ENCODE results near the gene ZFYVE9. TPM values are rescaled to one million over a fixed set of nuclear protein-coding genes. Genes with fewer than 3 reads are reported as not detected.
"Not testable (repeated sequence)": the region's sequence is repeated elsewhere in the genome, so short reads cannot be mapped to it uniquely, and the experiment has no call there.

Gene ZFYVE9
- total RNA-seq, 1 experiment from 2014 or later: 19.6 TPM

DNA sequence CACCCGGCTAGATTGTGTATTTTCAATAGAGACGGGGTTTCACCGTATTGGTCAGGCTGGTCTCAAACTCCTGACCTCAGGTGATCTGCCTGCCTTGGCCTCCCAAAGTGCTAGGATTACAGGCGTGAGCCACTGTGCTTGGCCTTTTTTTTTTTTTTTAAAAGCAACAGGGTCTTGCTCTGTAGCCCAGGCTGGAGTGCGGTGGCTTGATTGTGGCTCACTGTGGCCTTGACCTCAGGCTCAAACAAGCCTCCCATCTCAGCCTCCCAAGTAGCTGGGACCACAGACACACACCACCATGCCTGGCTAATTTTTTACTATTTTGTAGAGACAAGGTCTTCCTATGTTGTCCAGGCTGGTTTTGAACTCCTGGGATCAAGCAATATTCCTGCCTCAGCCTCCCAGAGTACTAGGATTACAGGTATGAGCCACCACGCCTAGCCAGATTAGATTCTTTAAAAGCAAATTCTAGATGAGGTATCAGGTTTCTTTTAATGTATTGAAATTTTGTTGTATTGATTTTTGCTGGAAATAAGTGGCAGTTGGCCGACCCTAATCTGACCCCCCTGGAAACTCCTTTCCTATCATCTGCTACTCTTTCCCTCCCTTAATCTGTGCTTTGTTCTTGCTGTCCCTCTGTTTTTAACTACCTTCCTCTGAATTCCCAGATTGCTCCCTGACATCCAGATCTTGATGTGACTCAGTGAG lies 26.6 kb downstream of the ZFYVE9 start:
- DNase-seq (ENCODE audit: low spot score) (no peak), ATAC-seq (no peak)
- H3K9me3 Mint-ChIP-seq: peaks cover 13% of the 10 kb centered on the region
- H3K27me3 Mint-ChIP-seq (ENCODE audit: low read depth): no peaks in the 10 kb centered on the region
- H3K36me3 Mint-ChIP-seq: peaks cover 9% of the 10 kb centered on the region
- peak overlapping the region; percentile 33; the same call in 1 of the 2 replicates for H3K27ac Mint-ChIP-seq
- POLR2A ChIA-PET: no interaction called here
- CTCF ChIA-PET: interaction anchor here (0.6 kb wide), 1 partner anchor 130 kb away, joined by 4 read pairs; no protein-coding TSS in a partner anchor
- H3K4me1 Mint-ChIP-seq: no peaks in the 10 kb centered on the region
- no peak for TF ChIP-seq SOX15 (CRISPR knock-in tag; IDR thresholded peaks at IDR 0.05)
- TF ChIP-seq, protein P1, sequence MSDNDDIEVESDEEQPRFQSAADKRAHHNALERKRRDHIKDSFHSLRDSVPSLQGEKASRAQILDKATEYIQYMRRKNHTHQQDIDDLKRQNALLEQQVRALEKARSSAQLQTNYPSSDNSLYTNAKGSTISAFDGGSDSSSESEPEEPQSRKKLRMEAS (CRISPR knock-in tag; IDR thresholded peaks at IDR 0.05): no peak
- no peak for TF ChIP-seq FOXJ3 (CRISPR knock-in tag; IDR thresholded peaks at IDR 0.05; ENCODE audit: borderline replicate concordance)
- no peak for TF ChIP-seq NFATC4 (CRISPR knock-in tag; IDR thresholded peaks at IDR 0.05)
- TF ChIP-seq ELF4 (CRISPR knock-in tag; IDR thresholded peaks at IDR 0.05; ENCODE audit: low read depth): no peak
- TF ChIP-seq, protein P2, sequence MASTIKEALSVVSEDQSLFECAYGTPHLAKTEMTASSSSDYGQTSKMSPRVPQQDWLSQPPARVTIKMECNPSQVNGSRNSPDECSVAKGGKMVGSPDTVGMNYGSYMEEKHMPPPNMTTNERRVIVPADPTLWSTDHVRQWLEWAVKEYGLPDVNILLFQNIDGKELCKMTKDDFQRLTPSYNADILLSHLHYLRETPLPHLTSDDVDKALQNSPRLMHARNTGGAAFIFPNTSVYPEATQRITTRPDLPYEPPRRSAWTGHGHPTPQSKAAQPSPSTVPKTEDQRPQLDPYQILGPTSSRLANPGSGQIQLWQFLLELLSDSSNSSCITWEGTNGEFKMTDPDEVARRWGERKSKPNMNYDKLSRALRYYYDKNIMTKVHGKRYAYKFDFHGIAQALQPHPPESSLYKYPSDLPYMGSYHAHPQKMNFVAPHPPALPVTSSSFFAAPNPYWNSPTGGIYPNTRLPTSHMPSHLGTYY (CRISPR knock-in tag; IDR thresholded peaks at IDR 0.05): no peak
- TF ChIP-seq, protein P3, sequence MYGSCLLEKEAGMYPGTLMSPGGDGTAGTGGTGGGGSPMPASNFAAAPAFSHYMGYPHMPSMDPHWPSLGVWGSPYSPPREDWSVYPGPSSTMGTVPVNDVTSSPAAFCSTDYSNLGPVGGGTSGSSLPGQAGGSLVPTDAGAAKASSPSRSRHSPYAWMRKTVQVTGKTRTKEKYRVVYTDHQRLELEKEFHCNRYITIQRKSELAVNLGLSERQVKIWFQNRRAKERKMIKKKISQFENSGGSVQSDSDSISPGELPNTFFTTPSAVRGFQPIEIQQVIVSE (CRISPR knock-in tag; IDR thresholded peaks at IDR 0.05; ENCODE audit: borderline replicate concordance): no peak
- TF ChIP-seq, protein P4, sequence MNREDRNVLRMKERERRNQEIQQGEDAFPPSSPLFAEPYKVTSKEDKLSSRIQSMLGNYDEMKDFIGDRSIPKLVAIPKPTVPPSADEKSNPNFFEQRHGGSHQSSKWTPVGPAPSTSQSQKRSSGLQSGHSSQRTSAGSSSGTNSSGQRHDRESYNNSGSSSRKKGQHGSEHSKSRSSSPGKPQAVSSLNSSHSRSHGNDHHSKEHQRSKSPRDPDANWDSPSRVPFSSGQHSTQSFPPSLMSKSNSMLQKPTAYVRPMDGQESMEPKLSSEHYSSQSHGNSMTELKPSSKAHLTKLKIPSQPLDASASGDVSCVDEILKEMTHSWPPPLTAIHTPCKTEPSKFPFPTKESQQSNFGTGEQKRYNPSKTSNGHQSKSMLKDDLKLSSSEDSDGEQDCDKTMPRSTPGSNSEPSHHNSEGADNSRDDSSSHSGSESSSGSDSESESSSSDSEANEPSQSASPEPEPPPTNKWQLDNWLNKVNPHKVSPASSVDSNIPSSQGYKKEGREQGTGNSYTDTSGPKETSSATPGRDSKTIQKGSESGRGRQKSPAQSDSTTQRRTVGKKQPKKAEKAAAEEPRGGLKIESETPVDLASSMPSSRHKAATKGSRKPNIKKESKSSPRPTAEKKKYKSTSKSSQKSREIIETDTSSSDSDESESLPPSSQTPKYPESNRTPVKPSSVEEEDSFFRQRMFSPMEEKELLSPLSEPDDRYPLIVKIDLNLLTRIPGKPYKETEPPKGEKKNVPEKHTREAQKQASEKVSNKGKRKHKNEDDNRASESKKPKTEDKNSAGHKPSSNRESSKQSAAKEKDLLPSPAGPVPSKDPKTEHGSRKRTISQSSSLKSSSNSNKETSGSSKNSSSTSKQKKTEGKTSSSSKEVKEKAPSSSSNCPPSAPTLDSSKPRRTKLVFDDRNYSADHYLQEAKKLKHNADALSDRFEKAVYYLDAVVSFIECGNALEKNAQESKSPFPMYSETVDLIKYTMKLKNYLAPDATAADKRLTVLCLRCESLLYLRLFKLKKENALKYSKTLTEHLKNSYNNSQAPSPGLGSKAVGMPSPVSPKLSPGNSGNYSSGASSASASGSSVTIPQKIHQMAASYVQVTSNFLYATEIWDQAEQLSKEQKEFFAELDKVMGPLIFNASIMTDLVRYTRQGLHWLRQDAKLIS (CRISPR knock-in tag; IDR thresholded peaks at IDR 0.05; ENCODE audit: borderline replicate concordance): no peak
- no peak for TF ChIP-seq ZBTB21 (CRISPR knock-in tag; IDR thresholded peaks at IDR 0.05; ENCODE audit: borderline replicate concordance)
- no peak overlapping the region for H3K4me3 Mint-ChIP-seq

DNA sequence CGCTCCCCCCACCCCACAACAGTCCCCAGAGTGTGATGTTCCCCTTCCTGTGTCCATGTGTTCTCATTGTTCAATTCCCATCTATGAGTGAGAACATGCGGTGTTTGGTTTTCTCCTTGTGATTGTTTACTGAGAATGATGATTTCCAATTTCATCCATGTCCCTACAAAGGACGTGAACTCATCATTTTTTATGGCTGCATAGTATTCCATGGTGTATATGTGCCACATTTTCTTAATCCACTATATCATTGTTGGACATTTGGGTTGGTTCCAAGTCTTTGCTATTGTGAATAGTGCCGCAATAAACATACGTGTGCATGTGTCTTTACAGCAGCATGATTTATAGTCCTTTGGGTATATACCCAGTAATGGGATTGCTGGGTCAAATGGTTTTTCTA lies 29.3 kb downstream of the ZFYVE9 start:
- H3K4me3 Mint-ChIP-seq; H3K27ac Mint-ChIP-seq; CTCF ChIA-PET; ATAC-seq; POLR2A ChIA-PET; DNase-seq (ENCODE audit: low spot score); H3K4me1 Mint-ChIP-seq; H3K27me3 Mint-ChIP-seq (ENCODE audit: low read depth): not testable (repeated sequence)
- peaks cover 18% of the 10 kb centered on the region for H3K36me3 Mint-ChIP-seq
- H3K9me3 Mint-ChIP-seq: peaks cover 24% of the 10 kb centered on the region

DNA sequence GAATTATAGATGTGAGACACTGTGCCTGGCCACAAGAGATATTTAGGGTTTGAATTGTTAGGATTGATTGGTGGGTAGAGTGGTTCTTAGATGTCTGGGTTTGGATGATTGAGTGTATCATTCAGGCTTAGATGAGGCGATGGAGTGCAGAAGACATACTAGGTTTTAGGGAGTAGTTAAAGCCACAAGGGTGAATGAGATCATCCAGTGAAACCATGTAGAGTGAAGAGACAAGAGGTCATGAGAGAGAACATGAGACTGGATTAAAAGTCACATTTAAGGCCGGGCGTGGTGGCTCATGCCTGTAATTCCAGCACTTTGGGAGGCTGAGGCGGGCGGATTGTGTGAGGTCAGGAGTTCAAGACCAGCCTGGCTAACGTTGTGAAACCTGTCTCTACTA lies 37.2 kb downstream of the ZFYVE9 start:
- H3K36me3 Mint-ChIP-seq: peaks cover 44% of the 10 kb centered on the region
- no peak for ATAC-seq
- peaks cover 41% of the 10 kb centered on the region for H3K9me3 Mint-ChIP-seq
- ChIA-PET CTCF (no interaction called here), POLR2A (no interaction called here)
- TF ChIP-seq, protein P5, sequence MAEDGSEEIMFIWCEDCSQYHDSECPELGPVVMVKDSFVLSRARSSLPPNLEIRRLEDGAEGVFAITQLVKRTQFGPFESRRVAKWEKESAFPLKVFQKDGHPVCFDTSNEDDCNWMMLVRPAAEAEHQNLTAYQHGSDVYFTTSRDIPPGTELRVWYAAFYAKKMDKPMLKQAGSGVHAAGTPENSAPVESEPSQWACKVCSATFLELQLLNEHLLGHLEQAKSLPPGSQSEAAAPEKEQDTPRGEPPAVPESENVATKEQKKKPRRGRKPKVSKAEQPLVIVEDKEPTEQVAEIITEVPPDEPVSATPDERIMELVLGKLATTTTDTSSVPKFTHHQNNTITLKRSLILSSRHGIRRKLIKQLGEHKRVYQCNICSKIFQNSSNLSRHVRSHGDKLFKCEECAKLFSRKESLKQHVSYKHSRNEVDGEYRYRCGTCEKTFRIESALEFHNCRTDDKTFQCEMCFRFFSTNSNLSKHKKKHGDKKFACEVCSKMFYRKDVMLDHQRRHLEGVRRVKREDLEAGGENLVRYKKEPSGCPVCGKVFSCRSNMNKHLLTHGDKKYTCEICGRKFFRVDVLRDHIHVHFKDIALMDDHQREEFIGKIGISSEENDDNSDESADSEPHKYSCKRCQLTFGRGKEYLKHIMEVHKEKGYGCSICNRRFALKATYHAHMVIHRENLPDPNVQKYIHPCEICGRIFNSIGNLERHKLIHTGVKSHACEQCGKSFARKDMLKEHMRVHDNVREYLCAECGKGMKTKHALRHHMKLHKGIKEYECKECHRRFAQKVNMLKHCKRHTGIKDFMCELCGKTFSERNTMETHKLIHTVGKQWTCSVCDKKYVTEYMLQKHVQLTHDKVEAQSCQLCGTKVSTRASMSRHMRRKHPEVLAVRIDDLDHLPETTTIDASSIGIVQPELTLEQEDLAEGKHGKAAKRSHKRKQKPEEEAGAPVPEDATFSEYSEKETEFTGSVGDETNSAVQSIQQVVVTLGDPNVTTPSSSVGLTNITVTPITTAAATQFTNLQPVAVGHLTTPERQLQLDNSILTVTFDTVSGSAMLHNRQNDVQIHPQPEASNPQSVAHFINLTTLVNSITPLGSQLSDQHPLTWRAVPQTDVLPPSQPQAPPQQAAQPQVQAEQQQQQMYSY (CRISPR knock-in tag; IDR thresholded peaks at IDR 0.05): no peak
- no peak for TF ChIP-seq ESRRA (CRISPR knock-in tag; IDR thresholded peaks at IDR 0.05; ENCODE audit: borderline replicate concordance)
- TF ChIP-seq JUN (CRISPR knock-in tag; IDR thresholded peaks at IDR 0.05): no peak
- no peak for DNase-seq (ENCODE audit: low spot score)
- H3K4me3 Mint-ChIP-seq: no peak overlapping the region
- H3K27me3 Mint-ChIP-seq (ENCODE audit: low read depth): no peaks in the 10 kb centered on the region; the same call in 1 of the 2 replicates
- H3K27ac Mint-ChIP-seq: no peak overlapping the region
- no peaks in the 10 kb centered on the region for H3K4me1 Mint-ChIP-seq

Measured in WTC11 (cell line).